Dedifferentiated amniotic fluid mesenchymal stem cell (primary cell): Measurements from ENCODE around the gene ZNF444.
"Not testable (repeated sequence)": the region's sequence is repeated elsewhere in the genome, so short reads cannot be mapped to it uniquely, and the experiment has no call there.

Experiments used
- DNase-seq: peaks from one replicate; pipeline ENCODE4 v3.0.0-alpha.2; 2016; ENCODE audit errors: extremely low spot score

Gene ZNF444

GRCh38 chr19:56145698-56146097, 4.6 kb downstream of the ZNF444 start:
- no peak for DNase-seq

- no peak for DNase-seq
These were observed 5.8 kb downstream of the ZNF444 start for GRCh38 chr19:56146904-56147303.

- no peak for DNase-seq
These were observed 6.2 kb downstream of the ZNF444 start for GRCh38 chr19:56147307-56147706.

GRCh38 chr19:56148096-56148495, 7.0 kb downstream of the ZNF444 start:
- no peak for DNase-seq

GRCh38 chr19:56148955-56149655, 8.0 kb downstream of the ZNF444 start:
- DNase-seq = not testable (repeated sequence)

GRCh38 chr19:56149656-56150038, 8.6 kb downstream of the ZNF444 start:
- DNase-seq = no peak

- no peak for DNase-seq
These were observed 9.3 kb downstream of the ZNF444 start for GRCh38 chr19:56150358-56150757.

- DNase-seq = no peak
These were observed 11.6 kb downstream of the ZNF444 start for GRCh38 chr19:56152644-56153043.

GRCh38 chr19:56153507-56153906, 12.4 kb downstream of the ZNF444 start:
- DNase-seq = no peak

GRCh38 chr19:56155124-56155687, 14.1 kb downstream of the ZNF444 start:
- DNase-seq = no peak

- DNase-seq = no peak
These were observed 15.7 kb downstream of the ZNF444 start for GRCh38 chr19:56156768-56157167.

GRCh38 chr19:56158170-56158757, 17.2 kb downstream of the ZNF444 start:
- DNase-seq = no peak

- no peak for DNase-seq
These were observed 18.0 kb downstream of the ZNF444 start for GRCh38 chr19:56159009-56159559.

GRCh38 chr19:56159622-56160271, 18.7 kb downstream of the ZNF444 start:
- no peak for DNase-seq

- DNase-seq = no peak
These were observed 20.4 kb downstream of the ZNF444 start for GRCh38 chr19:56161534-56161933.

- no peak for DNase-seq
These were observed 21.2 kb downstream of the ZNF444 start for GRCh38 chr19:56162258-56162657.

GRCh38 chr19:56163097-56163496, 22.0 kb downstream of the ZNF444 start:
- no peak for DNase-seq

- DNase-seq = no peak
These were observed 26.0 kb downstream of the ZNF444 start for GRCh38 chr19:56167064-56167578.

- no peak for DNase-seq
These were observed 29.2 kb downstream of the ZNF444 start for GRCh38 chr19:56170261-56170660.

GRCh38 chr19:56174086-56174485, 33.0 kb downstream of the ZNF444 start:
- no peak for DNase-seq

- no peak for DNase-seq
These were observed 33.5 kb downstream of the ZNF444 start for GRCh38 chr19:56174550-56174949.

GRCh38 chr19:56175861-56176307, 34.8 kb downstream of the ZNF444 start, which contains the start of gene GALP:
GALP (plus strand) TSS chr19:56176008; CDS start chr19:56177109, 1,101 bp downstream.
- DNase-seq = not testable (repeated sequence)
